Measurements from ENCODE around the gene DEDD2.

The DEDD2 gene

GRCh38 chr19:42170715-42171114 lies 46.8 kb downstream of the DEDD2 start:
- DNase-seq (ENCODE audit: low read depth in 2 of 2) = no peak

DNA sequence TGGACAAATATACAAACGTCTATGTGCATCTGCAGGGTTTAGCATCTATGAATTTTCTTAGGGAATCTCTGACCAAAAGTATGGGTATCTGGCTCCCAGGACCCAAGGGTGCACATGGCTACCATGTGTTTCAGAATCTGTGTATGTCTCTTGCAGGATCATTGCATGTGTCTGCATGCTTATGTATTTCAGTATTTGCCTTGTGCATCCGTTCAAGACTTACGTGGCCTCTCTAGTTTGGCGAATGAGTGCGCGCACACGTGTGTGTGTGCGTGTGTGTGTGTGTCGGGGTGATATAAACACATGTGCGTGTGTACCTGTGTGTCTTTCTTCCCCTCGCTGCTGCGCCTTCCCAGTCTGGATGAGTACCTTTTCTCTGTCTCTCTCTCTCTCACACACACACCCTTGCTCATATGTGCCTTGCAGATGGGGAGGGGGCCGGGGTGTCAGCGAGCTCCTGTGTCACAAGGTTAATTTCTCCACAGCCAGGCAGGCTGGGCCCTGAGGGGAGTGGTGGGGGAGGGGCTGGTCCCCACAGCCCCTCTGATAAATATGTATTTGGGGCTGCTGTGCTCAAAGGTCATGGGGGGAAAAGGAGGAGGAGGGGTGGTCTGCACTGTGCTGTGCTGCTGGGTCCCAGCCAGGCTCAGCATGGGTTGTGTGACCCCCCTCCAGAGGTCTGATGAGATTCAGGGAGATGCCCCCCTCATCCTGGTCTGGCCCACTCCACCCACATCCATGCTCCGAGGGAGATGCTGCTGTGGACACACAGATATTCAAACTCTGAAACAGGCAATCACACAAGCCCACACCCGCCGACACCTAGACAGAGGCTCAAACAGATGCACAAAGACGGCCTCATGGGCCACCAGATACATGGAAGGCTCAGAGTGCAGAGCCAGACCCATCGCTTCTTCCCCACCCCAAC lies 47.7 kb downstream of the DEDD2 start:
- DNase-seq (ENCODE audit: low read depth in 2 of 2) = no peak

GRCh38 chr19:42168206-42168605 lies 49.3 kb downstream of the DEDD2 start:
- no peak for DNase-seq (ENCODE audit: low read depth in 2 of 2)

- DNase-seq (ENCODE audit: low read depth in 2 of 2) = no peak
These were observed 51.2 kb downstream of the DEDD2 start for GRCh38 chr19:42166316-42166715.

DNA sequence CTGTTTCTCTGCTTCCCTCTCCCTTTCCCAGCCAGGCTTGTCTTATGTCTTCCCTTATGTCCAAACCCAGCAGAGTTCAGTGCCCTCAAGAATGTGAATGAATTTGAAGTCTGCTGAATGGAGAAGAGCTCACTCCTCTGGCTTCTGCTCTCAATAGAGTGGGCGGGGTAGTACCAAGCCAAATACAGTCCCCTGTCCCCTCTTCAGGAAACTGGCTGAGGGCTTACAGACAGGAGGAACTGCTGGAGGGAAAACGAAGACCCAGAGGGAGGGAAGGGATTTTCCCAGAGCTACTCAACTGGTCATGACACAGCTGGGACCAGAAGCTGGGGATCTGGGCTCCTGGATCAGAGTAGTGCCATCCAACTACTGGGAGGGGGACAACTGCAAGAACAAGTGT lies 52.3 kb downstream of the DEDD2 start:
- DNase-seq (ENCODE audit: low read depth in 2 of 2) = no peak

DNA sequence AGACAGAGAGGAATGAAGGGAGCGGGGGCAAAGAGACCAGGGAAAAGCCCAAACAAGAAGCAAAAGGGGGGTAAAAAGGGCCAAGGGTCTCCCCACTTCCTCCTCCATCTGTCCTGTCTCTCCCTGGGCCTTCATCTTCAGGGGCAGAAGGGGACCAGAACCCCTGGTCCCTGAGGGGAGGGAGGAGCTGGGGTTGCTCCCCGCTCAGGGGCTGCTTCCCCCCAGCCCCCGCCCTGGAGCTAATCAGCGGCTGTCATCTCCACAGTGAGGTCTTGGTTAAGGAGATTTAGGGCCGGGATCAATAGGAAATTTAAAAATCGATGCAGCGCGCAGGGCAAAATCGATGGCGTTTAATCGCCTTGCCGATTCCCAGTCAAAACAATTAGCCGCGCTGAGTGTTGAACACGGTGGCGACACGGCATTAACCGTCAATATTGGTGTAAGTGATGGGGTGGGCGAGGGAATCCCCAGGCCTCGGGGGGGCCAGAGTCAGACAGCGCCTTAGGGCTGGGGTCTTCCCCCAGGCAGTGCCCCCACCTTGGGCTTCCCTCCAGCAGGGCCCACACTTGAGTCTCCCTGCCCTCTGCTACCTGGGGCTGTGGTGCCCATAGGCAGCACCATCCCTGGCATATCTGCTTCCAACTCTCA lies 55.7 kb downstream of the DEDD2 start:
- DNase-seq (ENCODE audit: low read depth in 2 of 2) = no peak

- DNase-seq (ENCODE audit: low read depth in 2 of 2) = no peak
These were observed 57.5 kb downstream of the DEDD2 start for GRCh38 chr19:42159942-42160341.

GRCh38 chr19:42158926-42159325 lies 58.6 kb downstream of the DEDD2 start:
- no peak for DNase-seq (ENCODE audit: low read depth in 2 of 2)

DNA sequence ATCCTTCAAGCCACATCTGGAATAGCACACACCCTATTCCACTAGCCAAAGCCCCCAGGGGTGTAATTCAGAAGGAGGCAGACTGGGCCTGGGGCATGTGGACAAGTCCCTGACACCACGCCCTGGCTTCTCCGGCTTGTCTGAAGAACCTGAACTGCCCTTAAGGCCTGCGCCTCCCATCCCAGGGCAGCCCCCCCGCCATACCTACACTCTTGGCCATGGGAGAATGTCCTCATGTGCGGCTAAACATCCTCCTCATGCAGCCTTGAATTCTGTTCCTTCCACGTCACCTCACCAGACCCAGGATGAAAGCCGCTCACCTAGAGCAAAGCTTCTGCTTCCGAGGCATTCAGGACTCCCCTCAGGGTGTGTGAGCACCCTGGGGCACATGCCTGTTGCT lies 60.9 kb downstream of the DEDD2 start:
- DNase-seq (ENCODE audit: low read depth in 2 of 2) = no peak

DNA sequence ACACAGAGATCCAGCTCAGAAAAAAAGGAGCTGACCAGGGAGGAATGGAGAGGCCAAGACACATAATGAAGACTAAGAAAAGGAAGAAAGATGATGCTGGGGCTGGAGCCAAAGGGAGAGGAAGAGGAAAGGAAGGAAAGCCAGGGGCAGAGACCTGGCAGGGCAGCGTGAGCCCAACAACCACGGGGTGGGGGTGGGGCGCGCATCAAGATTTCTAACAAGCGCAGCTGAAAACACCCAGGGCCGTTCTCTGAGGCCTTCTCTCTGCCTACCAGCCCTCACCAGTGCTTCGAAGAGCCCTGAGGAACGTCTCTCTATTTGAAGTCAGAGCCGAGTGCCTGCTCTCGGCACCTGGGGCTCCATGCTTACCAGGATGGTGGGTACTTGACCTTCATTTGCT lies 61.7 kb downstream of the DEDD2 start:
- no peak for DNase-seq (ENCODE audit: low read depth in 2 of 2)

DNA sequence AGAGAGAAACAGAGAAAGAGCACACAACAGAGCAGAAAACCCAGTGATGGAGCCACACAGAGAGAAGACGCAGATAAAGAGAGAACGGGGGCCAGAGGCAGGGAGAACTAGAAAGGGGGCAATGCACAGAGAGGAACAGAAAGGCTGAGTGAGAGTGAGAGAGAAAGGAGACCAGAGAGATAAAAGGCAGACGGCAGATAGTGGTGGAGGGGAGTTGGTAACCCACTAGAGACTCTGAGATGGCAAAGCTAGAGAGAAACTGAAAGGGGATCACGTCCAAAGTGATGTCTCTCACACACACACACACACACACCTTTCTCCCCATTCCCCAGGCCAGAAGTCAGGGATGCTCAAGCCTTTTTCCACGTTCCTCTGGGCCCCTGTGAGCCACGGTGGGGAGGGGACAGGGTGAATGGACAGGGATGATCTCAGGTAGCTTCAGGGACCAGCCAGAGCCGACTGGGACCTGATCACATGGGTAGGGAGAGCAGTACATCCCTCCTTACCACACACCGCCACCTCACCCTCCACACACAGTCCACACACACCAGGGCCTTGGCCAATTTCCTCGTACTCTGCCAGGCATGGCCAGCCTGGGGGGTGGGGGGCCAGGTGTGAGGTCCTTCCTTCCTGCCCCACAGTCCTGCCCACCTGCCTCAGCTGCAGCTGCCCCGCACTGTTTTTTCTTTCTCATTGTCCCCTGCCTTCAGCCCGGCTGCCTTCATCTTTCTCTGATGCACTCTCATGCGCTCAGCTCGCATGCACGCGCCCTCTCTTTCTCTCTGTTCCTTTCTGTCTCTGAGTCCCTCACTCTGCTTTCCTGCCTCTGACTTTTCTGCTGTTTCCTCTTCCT lies 62.8 kb downstream of the DEDD2 start:
- no peak for DNase-seq (ENCODE audit: low read depth in 2 of 2)

- no peak for DNase-seq (ENCODE audit: low read depth in 2 of 2)
These were observed 63.6 kb downstream of the DEDD2 start for GRCh38 chr19:42153672-42154433.

- DNase-seq (ENCODE audit: low read depth in 2 of 2) = no peak
These were observed 64.4 kb downstream of the DEDD2 start for GRCh38 chr19:42152910-42153671.

- DNase-seq (ENCODE audit: low read depth in 2 of 2) = no peak
These were observed 65.4 kb downstream of the DEDD2 start for GRCh38 chr19:42151782-42152684.

DNA sequence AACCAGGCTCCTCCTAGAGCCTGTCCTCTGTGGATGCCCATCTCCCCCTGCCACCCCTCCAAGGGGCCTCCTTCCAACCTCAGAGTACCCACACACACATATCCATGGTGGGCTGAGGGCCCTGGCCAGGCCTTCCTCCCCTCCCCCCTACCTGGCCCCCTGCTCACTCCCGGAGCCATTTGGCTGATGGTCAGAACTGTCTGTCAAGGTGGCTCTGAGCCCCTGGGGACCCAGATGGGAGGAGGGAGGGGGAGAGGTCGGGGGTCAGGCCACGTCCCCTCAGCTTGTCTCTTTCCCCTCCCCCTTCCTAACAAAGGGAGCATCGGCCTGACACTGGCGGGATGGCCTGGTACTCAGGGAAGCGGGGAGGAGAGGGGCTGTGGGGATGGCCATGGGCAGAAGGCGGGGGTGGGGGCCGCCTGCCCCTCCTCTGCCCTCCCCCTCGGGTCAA lies 66.5 kb downstream of the DEDD2 start:
- no peak for DNase-seq (ENCODE audit: low read depth in 2 of 2)

- DNase-seq (ENCODE audit: low read depth in 2 of 2) = no peak
These were observed 67.1 kb downstream of the DEDD2 start for GRCh38 chr19:42150364-42150763.

DNA sequence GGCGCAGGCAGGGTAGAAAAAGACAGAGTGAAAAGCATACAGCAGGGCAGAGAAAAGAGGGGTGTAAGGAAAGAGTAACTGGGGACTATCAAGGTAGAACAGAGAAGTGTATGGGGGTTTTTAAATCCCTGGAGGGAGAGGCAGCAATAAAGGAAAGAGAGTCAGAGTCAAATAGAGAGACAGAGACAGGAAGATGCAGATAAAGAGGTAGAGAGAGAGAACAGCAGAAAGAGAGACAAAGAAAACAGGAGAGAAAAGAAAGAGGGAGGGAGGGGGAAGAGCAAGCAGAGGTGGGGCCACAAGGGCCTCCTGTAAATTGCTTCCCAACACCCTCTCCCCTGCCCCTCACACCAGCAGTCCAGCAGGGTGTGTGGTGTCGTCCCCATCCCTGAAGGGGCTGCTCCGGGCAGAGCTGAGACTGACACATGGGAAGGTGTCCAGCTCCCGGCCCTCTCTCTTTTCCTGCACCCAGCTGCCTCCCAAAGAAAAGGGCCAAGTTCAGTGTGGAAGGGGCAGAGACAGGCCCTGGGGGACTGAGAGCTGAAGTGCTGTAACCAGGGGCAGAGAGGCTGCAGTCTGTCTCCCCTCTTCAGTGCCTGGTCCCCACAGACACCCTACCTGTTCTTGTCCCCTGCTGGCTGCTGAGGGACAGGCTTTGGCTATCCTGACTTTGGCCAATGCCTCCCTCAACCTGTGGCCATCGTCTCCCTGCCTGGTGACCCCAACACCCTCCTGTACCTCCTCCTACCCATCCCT lies 67.9 kb downstream of the DEDD2 start:
- no peak for DNase-seq (ENCODE audit: low read depth in 2 of 2)
